A549 (cell line): ENCODE results near the gene QRICH2.

Source experiments
- CHD4 ChIP-seq: fragments of 200-600 bp; sonication (generic); IDR thresholded peaks from 2 replicates; pipeline ENCODE4 v1.6.1; 2016; ENCODE audit warnings: antibody characterized with exemption, mild to moderate bottlenecking, borderline replicate concordance
- FOSB ChIP-seq: fragments of 250-450 bp; sonication (Bioruptor Pico); IDR thresholded peaks from 2 replicates; pipeline ENCODE4 v1.5.0; 2020; ENCODE audit warnings: mild to moderate bottlenecking, moderate library complexity
- KDM1A ChIP-seq: fragments of 200-600 bp; sonication (generic); IDR thresholded peaks from 2 replicates; pipeline ENCODE4 v1.6.1; 2016; ENCODE audit warnings: low read depth, mild to moderate bottlenecking
- POLR2A ChIP-seq: IDR thresholded peaks from 2 replicates; pipeline ENCODE4 v1.6.1; 2012; ENCODE audit warnings: mild to moderate bottlenecking, low read length
- SMC3 ChIP-seq: fragments of >200 bp; sonication (Bioruptor Twin); formaldehyde crosslinking; IDR thresholded peaks from 3 replicates; pipeline ENCODE4 v1.6.1; 2018; ENCODE audit warnings: inconsistent platforms
- SREBF2 ChIP-seq: fragments of 450-650 bp; IDR thresholded peaks from 2 replicates; pipeline ENCODE4 v1.6.1; 2014; ENCODE audit warnings: mild to moderate bottlenecking, moderate library complexity
- TF ChIP-seq, protein P1 (sequence below): fragments of 450-650 bp; IDR thresholded peaks from 2 replicates; pipeline ENCODE4 v1.6.1; 2014; ENCODE audit warnings: antibody characterized with exemption
- TF ChIP-seq, protein P2 (sequence below): fragments of >200 bp; sonication (Bioruptor Twin); formaldehyde crosslinking; IDR thresholded peaks from 3 replicates; pipeline ENCODE4 v1.5.1; 2016
- TF ChIP-seq, protein P3 (sequence below): fragments of 200-600 bp; sonication (generic); IDR thresholded peaks from 2 replicates; pipeline ENCODE4 v1.6.1; 2016; ENCODE audit warnings: antibody characterized with exemption, mild to moderate bottlenecking, moderate library complexity

DNA sequence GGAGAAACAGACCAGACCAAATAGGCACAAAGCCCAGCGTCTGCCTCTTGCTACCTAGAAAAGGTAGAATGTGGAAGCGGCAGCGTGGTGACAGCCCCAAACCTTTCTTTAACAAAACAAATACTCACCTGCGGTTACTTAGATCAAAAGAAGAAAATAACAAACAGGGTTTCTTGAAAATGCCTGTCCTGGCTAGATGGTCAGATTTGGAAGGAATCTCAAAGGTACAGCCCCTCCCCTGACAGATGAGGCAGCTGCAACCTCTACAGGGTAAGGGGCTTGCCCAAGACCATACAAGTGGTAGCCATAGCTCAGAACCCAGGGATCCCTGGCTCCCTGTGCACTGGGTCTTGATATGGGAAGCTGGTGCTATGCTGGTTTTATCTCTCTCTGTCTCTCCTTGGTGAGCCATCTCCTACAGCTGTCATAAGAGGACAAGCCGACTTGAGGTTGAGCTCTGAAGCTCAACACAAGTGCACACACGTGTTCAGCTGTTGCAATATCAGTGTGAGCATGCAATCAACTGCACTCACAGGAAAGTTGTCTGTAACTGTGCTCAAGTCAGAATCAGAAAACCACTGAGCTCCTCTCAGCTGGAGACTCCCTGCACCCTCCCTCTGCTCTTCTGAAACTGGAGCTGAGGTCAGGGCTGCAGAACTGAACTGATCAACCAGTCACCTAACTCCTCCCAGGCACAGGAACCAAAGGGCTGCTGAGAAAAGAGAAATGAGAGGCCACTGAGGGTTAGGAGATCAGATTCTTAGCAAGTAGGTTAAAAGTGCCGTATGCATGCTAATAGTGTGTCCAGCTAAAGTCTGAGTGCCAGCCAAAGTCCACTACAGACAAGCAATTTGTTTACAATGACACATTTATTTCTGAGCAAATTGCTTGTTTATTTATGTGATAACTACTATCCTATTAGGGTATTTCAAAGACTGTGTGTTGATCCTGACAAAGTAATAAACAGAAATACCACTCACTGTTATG, 61.7 kb downstream of the QRICH2 start:
- no peak for TF ChIP-seq CHD4
- no peak for TF ChIP-seq KDM1A
- TF ChIP-seq SREBF2: no peak
- TF ChIP-seq FOSB (CRISPR knock-in tag): no peak
- TF ChIP-seq, protein P1, sequence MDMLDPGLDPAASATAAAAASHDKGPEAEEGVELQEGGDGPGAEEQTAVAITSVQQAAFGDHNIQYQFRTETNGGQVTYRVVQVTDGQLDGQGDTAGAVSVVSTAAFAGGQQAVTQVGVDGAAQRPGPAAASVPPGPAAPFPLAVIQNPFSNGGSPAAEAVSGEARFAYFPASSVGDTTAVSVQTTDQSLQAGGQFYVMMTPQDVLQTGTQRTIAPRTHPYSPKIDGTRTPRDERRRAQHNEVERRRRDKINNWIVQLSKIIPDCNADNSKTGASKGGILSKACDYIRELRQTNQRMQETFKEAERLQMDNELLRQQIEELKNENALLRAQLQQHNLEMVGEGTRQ: no peak
- no peak for TF ChIP-seq POLR2A
- TF ChIP-seq, protein P2, sequence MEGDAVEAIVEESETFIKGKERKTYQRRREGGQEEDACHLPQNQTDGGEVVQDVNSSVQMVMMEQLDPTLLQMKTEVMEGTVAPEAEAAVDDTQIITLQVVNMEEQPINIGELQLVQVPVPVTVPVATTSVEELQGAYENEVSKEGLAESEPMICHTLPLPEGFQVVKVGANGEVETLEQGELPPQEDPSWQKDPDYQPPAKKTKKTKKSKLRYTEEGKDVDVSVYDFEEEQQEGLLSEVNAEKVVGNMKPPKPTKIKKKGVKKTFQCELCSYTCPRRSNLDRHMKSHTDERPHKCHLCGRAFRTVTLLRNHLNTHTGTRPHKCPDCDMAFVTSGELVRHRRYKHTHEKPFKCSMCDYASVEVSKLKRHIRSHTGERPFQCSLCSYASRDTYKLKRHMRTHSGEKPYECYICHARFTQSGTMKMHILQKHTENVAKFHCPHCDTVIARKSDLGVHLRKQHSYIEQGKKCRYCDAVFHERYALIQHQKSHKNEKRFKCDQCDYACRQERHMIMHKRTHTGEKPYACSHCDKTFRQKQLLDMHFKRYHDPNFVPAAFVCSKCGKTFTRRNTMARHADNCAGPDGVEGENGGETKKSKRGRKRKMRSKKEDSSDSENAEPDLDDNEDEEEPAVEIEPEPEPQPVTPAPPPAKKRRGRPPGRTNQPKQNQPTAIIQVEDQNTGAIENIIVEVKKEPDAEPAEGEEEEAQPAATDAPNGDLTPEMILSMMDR: no peak
- no peak for TF ChIP-seq SMC3
- TF ChIP-seq, protein P3, sequence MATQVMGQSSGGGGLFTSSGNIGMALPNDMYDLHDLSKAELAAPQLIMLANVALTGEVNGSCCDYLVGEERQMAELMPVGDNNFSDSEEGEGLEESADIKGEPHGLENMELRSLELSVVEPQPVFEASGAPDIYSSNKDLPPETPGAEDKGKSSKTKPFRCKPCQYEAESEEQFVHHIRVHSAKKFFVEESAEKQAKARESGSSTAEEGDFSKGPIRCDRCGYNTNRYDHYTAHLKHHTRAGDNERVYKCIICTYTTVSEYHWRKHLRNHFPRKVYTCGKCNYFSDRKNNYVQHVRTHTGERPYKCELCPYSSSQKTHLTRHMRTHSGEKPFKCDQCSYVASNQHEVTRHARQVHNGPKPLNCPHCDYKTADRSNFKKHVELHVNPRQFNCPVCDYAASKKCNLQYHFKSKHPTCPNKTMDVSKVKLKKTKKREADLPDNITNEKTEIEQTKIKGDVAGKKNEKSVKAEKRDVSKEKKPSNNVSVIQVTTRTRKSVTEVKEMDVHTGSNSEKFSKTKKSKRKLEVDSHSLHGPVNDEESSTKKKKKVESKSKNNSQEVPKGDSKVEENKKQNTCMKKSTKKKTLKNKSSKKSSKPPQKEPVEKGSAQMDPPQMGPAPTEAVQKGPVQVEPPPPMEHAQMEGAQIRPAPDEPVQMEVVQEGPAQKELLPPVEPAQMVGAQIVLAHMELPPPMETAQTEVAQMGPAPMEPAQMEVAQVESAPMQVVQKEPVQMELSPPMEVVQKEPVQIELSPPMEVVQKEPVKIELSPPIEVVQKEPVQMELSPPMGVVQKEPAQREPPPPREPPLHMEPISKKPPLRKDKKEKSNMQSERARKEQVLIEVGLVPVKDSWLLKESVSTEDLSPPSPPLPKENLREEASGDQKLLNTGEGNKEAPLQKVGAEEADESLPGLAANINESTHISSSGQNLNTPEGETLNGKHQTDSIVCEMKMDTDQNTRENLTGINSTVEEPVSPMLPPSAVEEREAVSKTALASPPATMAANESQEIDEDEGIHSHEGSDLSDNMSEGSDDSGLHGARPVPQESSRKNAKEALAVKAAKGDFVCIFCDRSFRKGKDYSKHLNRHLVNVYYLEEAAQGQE: no peak
